GM12892 (cell line): ENCODE measurements around the gene IL17REL.

ENCODE experiments used
- POLR2A ChIP-seq: IDR thresholded peaks from 2 replicates; pipeline ENCODE4 v1.6.1; 2011; ENCODE audit warnings: low read depth, low read length, control low read depth
- POLR2AphosphoS5 ChIP-seq: IDR thresholded peaks from 2 replicates; pipeline ENCODE4 v1.6.1; 2011; ENCODE audit warnings: low read depth, low read length, control low read depth
- TAF1 ChIP-seq: IDR thresholded peaks from 2 replicates; pipeline ENCODE4 v1.6.1; 2011; ENCODE audit warnings: low read depth, mild to moderate bottlenecking, control low read depth, low read length, borderline replicate concordance

DNA sequence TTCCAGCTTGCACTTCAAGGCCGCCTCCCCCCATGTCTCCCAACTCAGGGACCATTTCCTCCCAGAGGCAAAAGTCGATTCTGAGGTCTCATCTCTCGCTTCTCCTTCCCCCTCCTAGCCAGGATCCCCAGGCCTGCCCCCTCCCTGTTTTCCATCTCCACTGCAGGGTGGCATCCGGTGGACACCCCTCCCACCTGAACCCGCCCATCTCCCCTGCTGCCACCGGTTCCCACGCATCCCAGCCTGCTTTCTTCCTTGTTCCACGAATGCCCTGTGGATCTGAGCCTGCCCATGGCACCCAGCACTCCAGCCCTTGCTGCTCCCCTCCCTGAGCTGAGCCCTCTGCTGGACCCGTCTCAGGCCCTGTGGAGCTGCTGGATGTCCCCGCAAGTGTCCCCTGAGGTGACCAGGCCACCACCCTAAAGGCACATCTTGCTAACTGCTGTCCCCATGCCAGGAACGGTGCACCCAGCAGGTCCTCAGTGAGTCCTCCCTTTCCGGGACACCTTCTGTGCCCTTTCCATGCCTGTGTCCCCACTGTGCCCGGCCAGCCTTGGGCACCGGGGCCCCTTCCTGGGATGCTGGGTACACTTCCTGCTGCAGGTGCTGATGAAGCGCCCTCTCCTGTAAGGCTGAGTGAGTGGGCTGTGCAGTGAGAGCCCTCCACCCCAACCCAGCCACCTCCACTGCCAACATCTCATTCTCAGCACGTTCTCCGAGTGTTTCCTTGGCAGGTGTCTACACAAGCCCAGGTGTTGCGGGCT lies 936 bp downstream of the IL17REL start:
- TF ChIP-seq POLR2A (no peak), TAF1 (no peak), POLR2AphosphoS5 (no peak)
